Tibial nerve (tissue), 4 donors: Measurements from ENCODE around the gene PRSS12. TPM values are rescaled to one million over a fixed set of nuclear protein-coding genes. Genes with fewer than 3 reads are reported as not detected.
A peak's percentile ranks its signal among the peaks of the same experiment; 100 is the strongest.

ENCODE experiments used
- DNase-seq, 2 donors: peaks; one replicate each; pipeline ENCODE4 v3.0.0-alpha.2; 2019; ENCODE audit warnings: low spot score in 2 of 2
- H3K27ac ChIP-seq, 4 donors: fragments of 200-600 bp; sonication (generic) in 3 of 4; one replicate each; pipeline ENCODE4 v1.5.1; 2017 to 2019; ENCODE audit warnings: mild to moderate bottlenecking in 1 of 4
- H3K27me3 ChIP-seq, 2 donors: fragments of 200-600 bp; sonication (generic) in 1 of 2; one replicate each; pipeline versions ENCODE4 v1.5.1 to v1.6.0; 2017 to 2019
- H3K36me3 ChIP-seq, 3 donors: fragments of 200-600 bp; sonication (generic); one replicate each; pipeline ENCODE4 v1.5.1; 2018 to 2019
- H3K4me1 ChIP-seq, 4 donors: fragments of 200-600 bp; sonication (generic) in 3 of 4; one replicate each; pipeline ENCODE4 v1.5.1; 2017 to 2019
- H3K4me3 ChIP-seq, 4 donors: fragments of 200-600 bp; sonication (generic) in 3 of 4; one replicate each; pipeline ENCODE4 v1.5.1; 2017 to 2019; ENCODE audit warnings: mild to moderate bottlenecking in 1 of 4, moderate library complexity in 1 of 4
- H3K9me3 ChIP-seq, 4 donors: fragments of 200-600 bp; sonication (generic) in 3 of 4; one replicate each; pipeline ENCODE4 v1.5.1; 2017 to 2019
- EP300 ChIP-seq, 2 donors: sonication (generic); formaldehyde crosslinking; IDR thresholded peaks; one replicate each; pipeline ENCODE4 v1.6.1; 2017; ENCODE audit warnings: antibody characterized with exemption in 2 of 2, mild to moderate bottlenecking in 1 of 2
- POLR2A ChIP-seq, 2 donors: fragments of 450-650 bp; IDR thresholded peaks; one replicate each; pipeline ENCODE4 v1.6.1; 2017; ENCODE audit warnings: antibody characterized with exemption in 2 of 2, mild to moderate bottlenecking in 2 of 2, moderate library complexity in 2 of 2
- WGBS, 2 donors: methylation state at CpG; one replicate each; pipeline ENCODE4 v1.1.5; 2018; 5-methylcytosine and 5-hydroxymethylcytosine counted together
- total RNA-seq, 4 donors: library from RNA; depleted of rRNA; stranded (reverse); fragments of >200 nt; gene quantifications; one replicate each; pipeline ENCODE4 v1.1.0, GENCODE V29; 2016
- TF ChIP-seq, protein P1 (sequence below), 5 experiments: fragments of 200-600 bp in 3 of 5; fragments of 450-650 bp in 2 of 5; sonication (generic) in 3 of 5; IDR thresholded peaks; one replicate each; pipeline ENCODE4 v1.5.1; 2016 to 2019; ENCODE audit warnings: antibody characterized with exemption in 5 of 5, mild to moderate bottlenecking in 3 of 5, moderate library complexity in 2 of 5

The PRSS12 gene
- total RNA-seq, 4 donors from 2014 or later, result under 0.01 to 0.90 (median 0.21) TPM; not detected in 1

DNA sequence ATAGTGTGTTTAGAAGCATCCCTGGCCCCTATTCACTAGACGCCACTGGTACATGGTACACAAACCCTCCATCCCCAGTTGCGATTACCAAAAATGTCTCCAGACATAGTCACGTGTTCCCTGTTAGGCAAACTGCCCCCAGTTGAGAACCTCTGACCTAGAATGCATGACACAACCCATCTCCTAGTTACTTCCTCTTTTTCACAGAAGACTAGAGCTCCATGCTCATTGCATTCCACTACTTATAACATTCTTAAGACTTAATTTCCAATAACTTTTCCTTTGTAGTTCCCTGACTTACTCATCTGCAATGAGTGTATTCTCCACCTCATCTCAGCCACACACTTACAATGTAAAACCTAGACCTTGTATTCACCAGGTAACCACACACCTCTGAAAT is 68.6 kb downstream of the PRSS12 start:
- 72 to 76% methylated on average over 3 of the region's 3 CpGs for WGBS, 2 donors
- no peaks in the 10 kb centered on the region for H3K9me3 ChIP-seq

DNA sequence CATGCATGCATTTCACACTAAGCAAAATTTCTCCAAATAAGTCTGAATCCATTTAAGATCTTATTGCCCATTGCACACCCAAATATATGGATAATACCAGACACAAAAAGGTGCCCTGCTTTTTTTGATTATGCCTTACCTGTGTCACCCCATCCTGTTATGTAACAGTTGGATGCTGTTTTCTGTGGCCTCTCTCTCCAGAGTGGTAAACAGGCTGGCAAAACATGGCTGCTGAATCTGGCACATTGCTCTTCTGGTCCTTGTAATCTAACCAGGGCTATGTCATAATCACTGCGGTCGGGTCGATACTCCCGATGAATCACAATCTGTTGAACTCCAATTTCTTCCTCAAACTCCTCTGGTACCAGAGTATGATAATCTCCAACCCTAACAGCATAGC is 70.1 kb downstream of the PRSS12 start:
- no peaks in the 10 kb centered on the region for H3K9me3 ChIP-seq
- peaks cover 0 to 30% (median 12%) of the 10 kb centered on the region in 4 donors for H3K4me1 ChIP-seq
- no peak for DNase-seq
- 61 to 81% methylated on average over 4 of the region's 4 CpGs for WGBS, 2 donors
- no peak for TF ChIP-seq EP300 (IDR thresholded peaks at IDR 0.05)
- TF ChIP-seq, protein P1, sequence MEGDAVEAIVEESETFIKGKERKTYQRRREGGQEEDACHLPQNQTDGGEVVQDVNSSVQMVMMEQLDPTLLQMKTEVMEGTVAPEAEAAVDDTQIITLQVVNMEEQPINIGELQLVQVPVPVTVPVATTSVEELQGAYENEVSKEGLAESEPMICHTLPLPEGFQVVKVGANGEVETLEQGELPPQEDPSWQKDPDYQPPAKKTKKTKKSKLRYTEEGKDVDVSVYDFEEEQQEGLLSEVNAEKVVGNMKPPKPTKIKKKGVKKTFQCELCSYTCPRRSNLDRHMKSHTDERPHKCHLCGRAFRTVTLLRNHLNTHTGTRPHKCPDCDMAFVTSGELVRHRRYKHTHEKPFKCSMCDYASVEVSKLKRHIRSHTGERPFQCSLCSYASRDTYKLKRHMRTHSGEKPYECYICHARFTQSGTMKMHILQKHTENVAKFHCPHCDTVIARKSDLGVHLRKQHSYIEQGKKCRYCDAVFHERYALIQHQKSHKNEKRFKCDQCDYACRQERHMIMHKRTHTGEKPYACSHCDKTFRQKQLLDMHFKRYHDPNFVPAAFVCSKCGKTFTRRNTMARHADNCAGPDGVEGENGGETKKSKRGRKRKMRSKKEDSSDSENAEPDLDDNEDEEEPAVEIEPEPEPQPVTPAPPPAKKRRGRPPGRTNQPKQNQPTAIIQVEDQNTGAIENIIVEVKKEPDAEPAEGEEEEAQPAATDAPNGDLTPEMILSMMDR (IDR thresholded peaks at IDR 0.05), result no peak
- no peak for TF ChIP-seq POLR2A (IDR thresholded peaks at IDR 0.05)
- H3K4me3 ChIP-seq, result no peak overlapping the region
- H3K27ac ChIP-seq, result no peak overlapping the region
- no peaks in the 10 kb centered on the region for H3K27me3 ChIP-seq
- peaks cover 0 to 7% (median 0%) of the 10 kb centered on the region in 3 donors for H3K36me3 ChIP-seq

More for the DNA sequence above, 68.6 kb downstream of the PRSS12 start:
- Histone ChIP-seq H3K36me3 (peaks cover 0 to 7% (median 0%) of the 10 kb centered on the region in 3 donors), H3K4me1 (peaks cover 0 to 26% (median 12%) of the 10 kb centered on the region in 4 donors), H3K4me3 (no peak overlapping the region), H3K27ac (no peak overlapping the region), H3K27me3 (no peaks in the 10 kb centered on the region)
- DNase-seq, result no peak
- no peak for TF ChIP-seq EP300 (IDR thresholded peaks at IDR 0.05)
- no peak for TF ChIP-seq POLR2A (IDR thresholded peaks at IDR 0.05)
- TF ChIP-seq, protein P1 (IDR thresholded peaks at IDR 0.05), result no peak

DNA sequence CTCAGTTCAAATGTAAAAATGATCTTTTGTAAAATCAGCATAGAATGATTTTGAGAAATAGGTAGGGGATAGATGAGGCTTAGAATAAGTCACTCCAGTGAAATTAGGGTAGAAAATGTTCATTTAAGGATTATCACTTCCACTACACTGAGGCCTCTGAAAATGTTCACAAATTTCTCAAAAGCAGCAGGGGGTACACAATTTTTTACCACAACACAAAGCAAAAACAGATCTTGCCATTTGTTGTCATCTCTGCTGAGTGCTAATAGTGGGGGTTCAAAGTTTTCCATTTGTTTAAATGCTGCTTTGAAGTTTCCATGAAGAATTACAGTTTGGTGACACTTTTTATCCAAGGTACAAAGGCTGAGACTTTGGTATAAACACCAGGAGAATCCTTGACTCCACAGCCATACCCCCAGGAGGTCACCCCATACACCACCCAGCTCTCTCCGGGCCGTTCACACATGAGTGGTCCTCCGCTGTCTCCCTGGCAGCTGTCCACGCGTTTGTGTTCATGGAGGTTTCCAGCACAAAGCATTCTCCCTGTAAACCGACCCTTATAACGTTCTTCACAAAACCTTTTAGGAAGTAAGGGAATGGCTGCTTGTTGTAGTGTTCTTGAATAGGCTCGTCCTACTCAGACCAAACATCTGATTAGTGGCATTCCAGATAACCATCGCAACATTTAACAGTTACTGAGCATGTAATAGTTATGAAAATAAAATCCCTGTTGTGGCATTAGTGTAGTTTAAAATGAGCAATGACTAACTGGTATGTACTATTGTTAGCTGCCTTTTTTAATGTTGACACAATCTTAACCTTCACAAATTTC is 71.0 kb downstream of the PRSS12 start:
- no peak overlapping the region for H3K27ac ChIP-seq
- WGBS, 2 donors, result 30 to 40% methylated on average over 9 of the region's 9 CpGs
- peaks cover 0 to 7% (median 0%) of the 10 kb centered on the region in 3 donors for H3K36me3 ChIP-seq
- no peak overlapping the region for H3K4me3 ChIP-seq
- no peak for DNase-seq
- no peaks in the 10 kb centered on the region for H3K9me3 ChIP-seq
- TF ChIP-seq, protein P1 (IDR thresholded peaks at IDR 0.05), result no peak
- TF ChIP-seq EP300 (IDR thresholded peaks at IDR 0.05), result no peak
- TF ChIP-seq POLR2A (IDR thresholded peaks at IDR 0.05), result no peak
- H3K4me1 ChIP-seq, result peaks cover 0 to 31% (median 12%) of the 10 kb centered on the region in 4 donors
- H3K27me3 ChIP-seq, result no peaks in the 10 kb centered on the region

DNA sequence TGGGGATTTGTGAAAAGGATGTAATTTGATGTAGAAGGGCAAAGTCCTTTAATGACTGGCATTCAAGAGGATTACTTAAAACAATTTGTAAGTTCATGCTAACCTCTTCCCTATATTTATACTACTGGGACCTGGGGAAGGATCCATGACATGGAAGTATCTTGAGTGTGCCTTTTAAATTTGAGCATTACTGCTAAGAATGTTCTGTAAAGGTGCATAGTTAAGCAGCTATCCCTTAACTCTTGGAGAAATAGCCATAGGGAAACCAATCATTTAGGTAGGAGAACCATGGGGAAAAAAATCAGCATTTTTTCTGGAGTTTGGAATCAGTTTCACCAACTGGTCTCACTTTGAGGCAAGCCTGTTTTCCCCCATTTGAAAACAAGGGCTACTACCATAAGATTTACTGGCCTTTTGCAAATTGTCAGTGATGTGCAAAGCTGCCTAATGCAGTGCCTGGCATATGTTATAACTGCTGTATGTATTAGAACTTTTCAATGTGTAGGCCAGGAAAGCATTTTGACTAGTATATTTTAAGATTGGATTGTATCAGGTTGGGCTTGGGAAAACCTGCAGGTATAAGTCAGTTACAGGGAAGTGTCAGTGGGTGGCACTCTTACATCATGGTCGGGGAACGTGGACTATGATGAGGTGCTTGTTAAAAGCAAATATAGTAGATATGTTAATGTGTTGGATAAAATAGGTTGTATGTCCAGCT is 72.1 kb downstream of the PRSS12 start:
- Histone ChIP-seq H3K27ac (no peak overlapping the region), H3K4me1 (peaks cover 0 to 31% (median 12%) of the 10 kb centered on the region in 4 donors), H3K4me3 (no peak overlapping the region), H3K9me3 (no peaks in the 10 kb centered on the region), H3K36me3 (peaks cover 0 to 7% (median 0%) of the 10 kb centered on the region in 3 donors), H3K27me3 (no peaks in the 10 kb centered on the region)
- peak in 1 of 2 donors; percentile 37 for DNase-seq
- WGBS, 2 donors, result 20 to 24% methylated on average over 2 of the region's 2 CpGs
- no peak for TF ChIP-seq EP300 (IDR thresholded peaks at IDR 0.05)
- TF ChIP-seq, protein P1 (IDR thresholded peaks at IDR 0.05), result peak in 4 of 5 experiments; percentile 20 to 53 (median 45)
